ENCODE data around the gene DTNB. TPM values are rescaled to one million over a fixed set of nuclear protein-coding genes. Genes with fewer than 3 reads are reported as not detected.

Gene DTNB
- total RNA-seq, 1 experiment from 2014 or later = 19.6 TPM

- intact Hi-C loops (cut with micrococcal nuclease; ENCODE audit: unreplicated experiment) = no loop called here
- Histone ChIP-seq H3K4me1 (ENCODE audit: insufficient read depth, low read length, poor library complexity, severe bottlenecking) (peaks cover 10% of the 10 kb centered on the region), H3K27ac (ENCODE audit: low read depth, low read length, poor library complexity, severe bottlenecking) (no peak overlapping the region), H3K9me3 (ENCODE audit: low read depth, low read length, poor library complexity, severe bottlenecking) (no peaks in the 10 kb centered on the region), H3K4me3 (ENCODE audit: low read depth, low read length, poor library complexity, severe bottlenecking) (no peak overlapping the region), H3K27me3 (replicated peaks; ENCODE audit: insufficient read depth, low read depth, low read length, poor library complexity) (no peaks in the 10 kb centered on the region), H3K36me3 (ENCODE audit: insufficient read depth, low read length, poor library complexity, severe bottlenecking) (no peaks in the 10 kb centered on the region)
- no peak for DNase-seq (ENCODE audit: low spot score)
- ChIA-PET CTCF (no interaction called here), POLR2A (ENCODE audit: low non-redundant PET) (no interaction called here)
- no TSS peak for BruUV-seq (replicated peaks)
- TF ChIP-seq EZH2 (IDR thresholded peaks at IDR 0.05; ENCODE audit: borderline replicate concordance, low read depth, low read length, poor library complexity, severe bottlenecking) (no peak), CTCF (conservative IDR thresholded peaks at IDR 0.05; ENCODE audit: low read depth, low read length) (no peak)
Measured at GRCh38 chr2:25411753-25412152, 261.6 kb downstream of the DTNB start.

- TF ChIP-seq EZH2 (IDR thresholded peaks at IDR 0.05; ENCODE audit: borderline replicate concordance, low read depth, low read length, poor library complexity, severe bottlenecking) (no peak), CTCF (conservative IDR thresholded peaks at IDR 0.05; ENCODE audit: low read depth, low read length) (no peak)
- CTCF ChIA-PET = no interaction called here
- Histone ChIP-seq H3K4me1 (ENCODE audit: insufficient read depth, low read length, poor library complexity, severe bottlenecking) (peaks cover 5% of the 10 kb centered on the region), H3K4me3 (ENCODE audit: low read depth, low read length, poor library complexity, severe bottlenecking) (no peak overlapping the region), H3K27ac (ENCODE audit: low read depth, low read length, poor library complexity, severe bottlenecking) (no peak overlapping the region), H3K36me3 (ENCODE audit: insufficient read depth, low read length, poor library complexity, severe bottlenecking) (no peaks in the 10 kb centered on the region), H3K27me3 (replicated peaks; ENCODE audit: insufficient read depth, low read depth, low read length, poor library complexity) (no peaks in the 10 kb centered on the region), H3K9me3 (ENCODE audit: low read depth, low read length, poor library complexity, severe bottlenecking) (no peaks in the 10 kb centered on the region)
- no TSS peak for BruUV-seq (replicated peaks)
- intact Hi-C loops (cut with micrococcal nuclease; ENCODE audit: unreplicated experiment) = no loop called here
- POLR2A ChIA-PET (ENCODE audit: low non-redundant PET) = no interaction called here
- no peak for DNase-seq (ENCODE audit: low spot score)
Measured at GRCh38 chr2:25411281-25411680, 262.1 kb downstream of the DTNB start.

GRCh38 chr2:25410370-25410769 is 263.0 kb downstream of the DTNB start:
- BruUV-seq (replicated peaks) = no TSS peak
- no peaks in the 10 kb centered on the region for H3K36me3 ChIP-seq (ENCODE audit: insufficient read depth, low read length, poor library complexity, severe bottlenecking)
- DNase-seq (ENCODE audit: low spot score) = no peak
- no peaks in the 10 kb centered on the region for H3K4me1 ChIP-seq (ENCODE audit: insufficient read depth, low read length, poor library complexity, severe bottlenecking)
- no peak overlapping the region for H3K27ac ChIP-seq (ENCODE audit: low read depth, low read length, poor library complexity, severe bottlenecking)
- no peaks in the 10 kb centered on the region for H3K9me3 ChIP-seq (ENCODE audit: low read depth, low read length, poor library complexity, severe bottlenecking)
- H3K4me3 ChIP-seq (ENCODE audit: low read depth, low read length, poor library complexity, severe bottlenecking) = no peak overlapping the region
- TF ChIP-seq EZH2 (IDR thresholded peaks at IDR 0.05; ENCODE audit: borderline replicate concordance, low read depth, low read length, poor library complexity, severe bottlenecking) (no peak), CTCF (conservative IDR thresholded peaks at IDR 0.05; ENCODE audit: low read depth, low read length) (no peak)
- ChIA-PET POLR2A (ENCODE audit: low non-redundant PET) (no interaction called here), CTCF (no interaction called here)
- intact Hi-C loops (cut with micrococcal nuclease; ENCODE audit: unreplicated experiment) = no loop called here
- H3K27me3 ChIP-seq (replicated peaks; ENCODE audit: insufficient read depth, low read depth, low read length, poor library complexity) = no peaks in the 10 kb centered on the region

Measured in A673 (cell line).